KG1 (cell line): ENCODE results near the gene TFCP2.
A peak's percentile ranks its signal among the peaks of the same experiment; 100 is the strongest.
"Not testable (repeated sequence)": the region's sequence is repeated elsewhere in the genome, so short reads cannot be mapped to it uniquely, and the experiment has no call there.

Source experiments
- DNase-seq: peaks from one replicate; lab custom pipeline; 2025; lab: John Stamatoyannopoulos, UW

The TFCP2 gene

DNA sequence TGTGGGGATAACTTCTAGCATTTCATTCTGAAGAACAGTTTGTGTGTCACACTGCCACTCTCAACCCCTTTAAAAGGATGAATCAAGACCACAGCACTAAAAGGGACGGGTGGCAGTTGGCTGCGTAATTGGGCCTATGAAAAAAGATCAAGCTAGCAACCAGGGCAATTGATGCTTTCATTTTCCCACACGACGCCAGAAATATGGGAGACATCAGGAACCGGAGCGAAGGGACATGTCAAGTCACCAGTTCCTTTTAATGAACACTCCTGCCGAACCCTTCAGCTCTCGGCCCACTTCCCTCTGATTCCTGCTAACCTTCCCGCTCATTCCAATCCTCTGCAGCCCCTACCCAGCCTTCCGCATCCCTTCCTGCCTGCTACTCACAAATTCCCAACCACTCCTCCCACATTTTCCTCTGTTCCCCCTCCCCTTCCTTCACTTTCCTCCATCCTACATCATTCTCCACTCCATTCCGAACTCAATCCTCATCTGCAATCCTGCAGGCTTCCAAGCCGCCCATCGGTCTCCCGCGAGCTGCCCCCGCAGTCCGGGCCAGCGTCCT, 90.3 kb downstream of the TFCP2 start:
- no peak for DNase-seq

DNA sequence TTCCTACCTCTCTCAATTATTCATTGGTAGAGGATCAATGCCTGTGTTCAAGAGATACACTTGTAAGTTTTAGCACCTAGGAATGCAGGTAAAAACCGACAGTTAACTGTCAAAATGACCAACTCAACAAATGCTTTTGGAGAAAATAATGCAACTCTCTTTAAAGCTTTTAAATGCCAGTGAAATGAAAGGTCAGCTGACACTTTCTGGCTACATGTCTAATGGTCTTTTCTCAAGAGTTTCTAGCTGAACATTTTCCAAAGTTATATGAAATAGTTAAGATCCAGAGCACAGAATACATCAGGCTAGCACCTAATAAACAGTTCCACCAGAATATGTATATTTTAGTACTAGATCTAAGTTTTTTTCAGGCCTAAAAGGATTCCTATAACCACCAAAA, 91.5 kb downstream of the TFCP2 start:
- no peak for DNase-seq

GRCh38 chr12:51080136-51080535, 92.8 kb downstream of the TFCP2 start:
- DNase-seq, result no peak

DNA sequence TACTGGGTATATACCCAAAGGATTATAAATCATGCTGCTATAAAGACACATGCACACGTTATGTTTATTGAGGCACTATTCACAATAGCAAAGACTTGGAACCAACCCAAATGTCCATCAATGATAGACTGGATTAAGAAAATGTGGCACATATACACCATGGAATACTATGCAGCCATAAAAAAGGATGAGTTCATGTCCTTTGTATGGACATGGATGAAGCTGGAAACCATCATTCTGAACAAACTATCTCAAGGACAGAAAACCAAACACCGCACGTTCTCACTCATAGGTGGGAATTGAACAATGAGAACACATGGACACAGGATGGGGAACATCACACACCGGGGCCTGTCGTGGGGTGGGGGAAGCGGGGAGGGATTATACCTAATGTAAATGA, 94.1 kb downstream of the TFCP2 start:
- DNase-seq, result not testable (repeated sequence)

DNA sequence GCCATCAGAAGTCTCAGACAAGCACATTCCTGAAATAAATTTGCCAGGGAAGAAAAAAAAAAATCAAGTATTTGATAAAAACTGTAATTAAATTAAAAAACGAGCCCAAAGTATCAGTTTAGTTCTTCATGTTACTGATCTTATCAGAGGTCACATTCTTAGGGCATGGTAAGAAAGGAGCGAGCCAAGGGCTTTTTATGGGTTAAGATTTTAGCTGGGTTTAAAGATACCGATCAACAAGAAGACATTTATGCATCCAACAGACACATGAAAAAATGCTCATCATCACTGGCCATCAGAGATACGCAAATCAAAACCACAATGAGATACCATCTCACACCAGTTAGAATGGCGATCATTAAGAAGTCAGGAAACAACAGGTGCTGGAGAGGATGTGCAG, 94.6 kb downstream of the TFCP2 start:
- not testable (repeated sequence) for DNase-seq

GRCh38 chr12:51077930-51078329, 95.0 kb downstream of the TFCP2 start:
- no peak for DNase-seq

GRCh38 chr12:51076236-51076930, 96.6 kb downstream of the TFCP2 start:
- DNase-seq, result no peak

- no peak for DNase-seq
These were observed 97.5 kb downstream of the TFCP2 start for GRCh38 chr12:51075390-51075789.

DNA sequence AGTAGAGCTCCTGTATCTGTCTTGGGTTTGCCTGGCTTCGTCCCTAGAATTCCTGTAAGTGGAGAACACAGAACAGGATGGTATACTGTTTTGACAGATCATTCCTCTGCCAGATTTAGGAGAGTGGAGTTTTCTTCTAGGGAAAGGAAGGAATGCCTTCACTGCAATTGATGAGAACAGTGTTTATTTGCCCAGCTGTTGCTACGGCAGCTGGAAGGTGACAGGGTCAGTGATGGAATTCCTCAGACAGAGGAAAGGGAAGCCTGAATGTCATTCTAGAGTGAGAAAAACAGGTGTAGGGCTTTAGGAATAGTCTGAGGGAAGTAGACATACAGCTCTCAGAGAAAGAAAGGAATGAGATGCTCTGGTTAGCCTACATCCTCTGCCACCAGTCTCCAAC, 101.3 kb downstream of the TFCP2 start:
- DNase-seq, result no peak

GRCh38 chr12:51070004-51070403, 102.9 kb downstream of the TFCP2 start:
- no peak for DNase-seq

- no peak for DNase-seq
These were observed 105.2 kb downstream of the TFCP2 start for GRCh38 chr12:51067771-51068170.

GRCh38 chr12:51067229-51067628, 105.7 kb downstream of the TFCP2 start:
- DNase-seq, result no peak

DNA sequence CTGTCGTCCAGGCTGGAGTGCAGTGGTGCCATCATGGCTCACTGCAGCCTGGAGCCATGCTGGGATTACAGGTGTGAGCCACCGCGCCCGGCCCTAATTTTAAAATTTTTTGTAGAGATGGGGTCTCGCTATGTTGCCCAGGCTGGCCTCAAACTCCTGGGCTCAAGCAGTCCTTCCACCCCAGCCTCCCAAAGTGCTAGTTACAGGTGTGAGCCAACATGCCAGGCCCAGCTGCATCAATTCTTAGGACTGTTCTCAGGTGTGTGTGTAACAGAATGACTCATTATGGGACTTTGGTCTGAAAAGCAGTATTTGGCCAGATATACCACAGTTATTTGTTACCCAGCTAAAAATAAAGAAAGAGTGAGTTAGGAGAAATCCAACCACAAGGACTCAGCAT, 107.4 kb downstream of the TFCP2 start:
- DNase-seq, result no peak

GRCh38 chr12:51062631-51063397, 110.1 kb downstream of the TFCP2 start:
- no peak for DNase-seq

DNA sequence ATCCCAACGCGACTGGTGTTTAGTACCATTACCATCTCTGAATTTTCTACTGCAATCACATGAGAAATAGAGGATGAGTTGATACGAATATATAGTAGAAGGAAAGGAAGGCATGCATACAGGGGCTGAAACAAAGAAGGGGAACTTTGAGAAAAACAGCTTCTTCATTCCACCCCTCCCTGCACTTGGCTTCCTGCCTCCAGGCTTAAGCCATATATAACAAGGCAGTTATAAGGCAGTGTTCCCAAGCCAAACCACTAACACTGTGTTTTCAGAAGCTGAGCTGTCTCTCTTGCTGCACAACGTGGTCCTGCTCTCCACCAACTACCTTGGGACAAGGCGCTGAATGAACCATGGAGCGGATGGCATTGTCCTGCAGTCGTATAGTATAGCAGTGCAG, 113.8 kb downstream of the TFCP2 start:
- DNase-seq, result no peak

DNA sequence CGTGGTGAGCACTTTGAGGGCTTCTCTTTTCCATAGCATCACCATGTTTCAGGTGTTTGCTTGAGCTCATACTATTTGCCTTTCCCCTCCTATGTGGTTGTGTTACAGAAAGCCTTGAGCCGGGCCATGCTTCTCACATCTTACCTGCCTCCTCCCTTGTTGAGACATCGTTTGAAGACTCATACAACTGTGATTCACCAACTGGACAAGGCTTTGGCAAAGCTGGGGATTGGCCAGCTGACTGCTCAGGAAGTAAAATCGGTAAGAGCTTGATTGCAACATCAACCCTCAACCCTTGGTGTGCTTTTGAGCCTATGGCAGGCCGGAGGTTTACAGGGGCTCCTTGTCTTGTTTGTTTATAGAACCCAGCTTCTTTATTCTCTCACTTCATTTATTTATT, 116.7 kb downstream of the TFCP2 start:
- no peak for DNase-seq

DNA sequence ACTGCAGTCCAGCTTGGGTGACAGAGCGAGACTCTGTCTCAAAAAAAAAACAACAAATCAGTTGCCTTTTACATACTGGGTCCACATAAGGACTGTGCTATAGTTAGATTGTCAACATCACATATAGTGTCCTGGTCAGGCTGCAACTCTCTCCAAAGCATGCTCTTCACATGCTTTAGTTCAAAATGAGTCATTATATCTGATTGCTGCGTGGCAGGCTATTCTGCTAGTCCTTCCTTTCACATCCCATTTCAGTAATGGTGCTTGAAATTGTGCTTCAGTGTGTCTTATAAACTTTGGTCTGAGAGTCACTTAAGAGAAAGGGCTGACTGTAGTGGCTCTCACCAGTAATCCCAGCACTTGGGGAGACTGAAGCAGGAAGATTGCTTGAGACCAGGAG, 117.9 kb downstream of the TFCP2 start:
- DNase-seq, result no peak

- DNase-seq, result no peak
These were observed 121.1 kb downstream of the TFCP2 start for GRCh38 chr12:51051787-51052186.

DNA sequence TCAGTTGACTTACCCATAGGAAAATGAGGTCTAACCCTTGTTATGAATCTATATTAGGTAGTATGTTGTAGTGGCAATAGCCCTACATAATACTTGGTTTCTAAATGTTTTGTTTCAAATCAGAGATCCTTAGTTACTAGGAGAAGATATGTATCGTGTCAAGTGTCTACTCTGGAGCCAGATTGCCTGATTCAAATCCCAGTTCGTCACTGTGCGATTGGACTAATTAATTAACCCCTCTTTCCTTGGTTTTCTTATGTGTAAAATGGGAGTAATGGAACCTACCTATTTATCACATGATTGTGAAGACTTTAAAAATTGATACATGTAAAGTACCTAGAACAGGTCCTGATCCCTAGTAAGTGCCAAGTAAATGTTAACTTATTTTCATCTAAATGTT, 123.4 kb downstream of the TFCP2 start:
- DNase-seq, result no peak

DNA sequence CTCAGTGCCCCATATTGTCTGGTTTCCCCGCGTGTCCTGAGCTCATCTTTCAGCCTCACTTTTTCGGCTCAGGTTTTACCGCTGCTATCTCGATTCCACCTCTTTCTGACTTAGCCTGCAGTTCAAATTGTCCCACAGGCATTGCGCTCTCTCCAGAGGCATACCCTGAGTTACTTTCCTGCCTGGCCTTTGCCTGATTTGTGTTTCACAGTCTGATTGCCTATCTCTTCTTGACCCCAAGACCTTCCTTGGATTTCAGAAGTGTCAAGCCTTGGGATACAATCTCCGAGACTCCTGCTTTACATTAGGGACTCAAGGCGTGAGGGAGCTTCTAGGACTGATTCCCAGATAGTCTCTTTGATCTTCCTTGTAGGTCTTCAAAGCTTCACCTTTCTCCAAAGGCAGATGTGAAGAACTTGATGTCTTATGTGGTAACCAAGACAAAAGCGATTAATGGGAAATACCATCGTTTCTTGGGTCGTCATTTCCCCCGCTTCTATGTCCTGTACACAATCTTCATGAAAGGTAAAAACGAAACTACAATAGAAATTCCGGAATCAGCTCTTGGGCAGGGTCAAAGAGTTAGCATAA, 124.2 kb downstream of the TFCP2 start:
- DNase-seq, result no peak

- DNase-seq, result peak; percentile 92
These were observed 125.0 kb downstream of the TFCP2 start, which contains the start of gene LETMD1 for GRCh38 chr12:51047655-51048540. LETMD1 (plus strand) TSS chr12:51048327; CDS start chr12:51048357, 30 bp downstream.
